DND-41 (cell line): ENCODE data around the gene FHAD1.
A peak's percentile ranks its signal among the peaks of the same experiment; 100 is the strongest.

Source experiments
- ATAC-seq: fragments of 200-7000 bp; cut with Tn5 transposase; 3 replicates; pipeline ENCODE4 v1.9.1; 2021; ENCODE audit warnings: low read depth; ENCODE audit not compliant: insufficient read depth
- DNase-seq: peaks from one replicate; pipeline ENCODE4 v3.0.0-alpha.2; 2020
- H2AFZ ChIP-seq: 2 replicates; pipeline ENCODE4 v1.6.0; 2012; ENCODE audit warnings: low read depth, low read length
- H3K27ac ChIP-seq: 2 replicates; pipeline ENCODE4 v1.5.1; 2012; ENCODE audit warnings: low read length, inconsistent platforms
- H3K27me3 ChIP-seq: fragments of 200-600 bp; sonication (generic); 2 replicates; pipeline ENCODE4 v1.6.0; 2012; ENCODE audit warnings: low read length, mild to moderate bottlenecking, inconsistent platforms; ENCODE audit not compliant: insufficient read depth, poor library complexity
- H3K36me3 ChIP-seq: 2 replicates; pipeline ENCODE4 v1.5.1; 2012; ENCODE audit warnings: low read length, inconsistent platforms; ENCODE audit not compliant: insufficient read depth
- H3K4me1 ChIP-seq: 2 replicates; pipeline ENCODE4 v1.5.1; 2012; ENCODE audit warnings: mild to moderate bottlenecking, low read length; ENCODE audit not compliant: insufficient read depth
- H3K4me2 ChIP-seq: 2 replicates; pipeline ENCODE4 v1.6.0; 2012; ENCODE audit warnings: mild to moderate bottlenecking, moderate library complexity, low read length, inconsistent platforms; ENCODE audit not compliant: insufficient read depth
- H3K4me3 ChIP-seq, 2 experiments: fragments of 200-600 bp in 1 of 2; shearing (Covaris generic) in 1 of 2; 2 replicates each; pipeline ENCODE4 v1.5.1; 2012 to 2016; ENCODE audit warnings: inconsistent platforms in 2 of 2, low read length in 2 of 2, mild to moderate bottlenecking in 2 of 2, low read depth in 1 of 2, moderate library complexity in 1 of 2
- H3K79me2 ChIP-seq: 2 replicates; pipeline ENCODE4 v1.6.0; 2012; ENCODE audit warnings: low read length, inconsistent platforms; ENCODE audit not compliant: insufficient read depth
- H3K9ac ChIP-seq: 2 replicates; pipeline ENCODE4 v1.6.0; 2012; ENCODE audit warnings: low read depth, mild to moderate bottlenecking, inconsistent platforms, low read length, moderate library complexity
- H3K9me3 ChIP-seq: 2 replicates; pipeline ENCODE4 v1.5.1; 2012; ENCODE audit warnings: low read length, moderate library complexity, mild to moderate bottlenecking, inconsistent platforms; ENCODE audit not compliant: insufficient read depth, severe bottlenecking
- H4K20me1 ChIP-seq: 2 replicates; pipeline ENCODE4 v1.6.0; 2012; ENCODE audit warnings: low read length; ENCODE audit not compliant: insufficient read depth
- EZH2 ChIP-seq: IDR thresholded peaks from 3 replicates; pipeline ENCODE4 v1.6.1; 2012; ENCODE audit warnings: borderline replicate concordance, low read depth, mild to moderate bottlenecking, moderate library complexity, low read length, inconsistent platforms; ENCODE audit not compliant: severe bottlenecking
- TF ChIP-seq, protein P1 (sequence below): IDR thresholded peaks from 2 replicates; pipeline ENCODE4 v1.5.1; 2012; ENCODE audit warnings: borderline replicate concordance, low read length, moderate library complexity, mild to moderate bottlenecking; ENCODE audit not compliant: poor library complexity, severe bottlenecking; ENCODE audit errors: extremely low read depth

Gene FHAD1

DNA sequence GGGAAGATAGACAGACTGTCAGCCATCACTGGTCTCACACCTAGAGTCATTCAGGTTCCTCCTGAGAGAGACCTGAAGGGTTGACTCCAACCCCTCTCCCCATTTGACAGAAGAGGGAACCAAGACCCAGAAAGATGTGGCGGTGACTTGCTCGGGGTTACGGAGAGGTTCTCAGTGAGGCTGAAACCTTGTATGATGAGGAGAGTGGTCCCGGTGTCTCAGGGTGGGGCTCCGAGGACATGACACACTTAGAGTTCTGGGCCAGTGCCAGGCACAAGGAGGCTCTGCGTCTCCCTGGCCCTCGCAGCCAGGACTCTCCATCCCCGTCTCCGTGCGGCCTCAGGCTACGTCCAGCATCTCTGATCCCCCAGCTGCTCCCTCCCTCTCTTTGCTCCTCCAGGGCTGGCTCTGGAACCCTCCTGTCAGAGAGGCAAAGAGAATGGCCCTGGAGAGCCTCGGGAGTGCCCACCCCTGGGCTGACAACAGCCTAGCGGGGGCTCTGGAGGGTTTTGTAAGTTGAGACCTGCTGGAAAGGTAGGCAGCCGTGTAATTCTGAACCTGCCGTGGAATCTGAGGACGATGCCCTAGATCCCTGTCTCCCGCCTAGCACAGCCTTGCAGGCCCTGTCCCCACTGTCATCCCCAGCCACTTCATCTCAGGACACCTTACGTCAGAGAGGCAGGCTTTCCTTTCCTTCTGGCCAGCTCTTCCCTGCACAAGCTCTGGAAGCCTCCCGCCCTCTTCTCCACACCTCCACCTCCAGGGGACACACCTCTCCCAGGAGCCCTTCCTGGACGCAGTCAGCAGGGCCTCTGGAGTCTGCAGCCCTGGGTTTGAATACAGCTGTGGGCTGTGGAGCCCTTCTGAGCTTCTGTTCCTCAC is 166.8 kb downstream of the FHAD1 start:
- no peak overlapping the region for H3K27ac ChIP-seq
- DNase-seq: no peak
- peaks cover 9% of the 10 kb centered on the region; the same call in 1 of the 2 replicates for H3K36me3 ChIP-seq
- H2AFZ ChIP-seq: no peak overlapping the region
- peaks cover 17% of the 10 kb centered on the region for H3K79me2 ChIP-seq
- H3K9ac ChIP-seq: no peak overlapping the region
- H3K4me2 ChIP-seq: no peak overlapping the region; the same call in 1 of the 2 replicates
- peaks cover 49% of the 10 kb centered on the region for H3K4me1 ChIP-seq
- H3K4me3 ChIP-seq: no peak overlapping the region
- no peaks in the 10 kb centered on the region for H3K9me3 ChIP-seq
- peaks cover 74% of the 10 kb centered on the region for H4K20me1 ChIP-seq
- no peak for TF ChIP-seq EZH2
- TF ChIP-seq, protein P1, sequence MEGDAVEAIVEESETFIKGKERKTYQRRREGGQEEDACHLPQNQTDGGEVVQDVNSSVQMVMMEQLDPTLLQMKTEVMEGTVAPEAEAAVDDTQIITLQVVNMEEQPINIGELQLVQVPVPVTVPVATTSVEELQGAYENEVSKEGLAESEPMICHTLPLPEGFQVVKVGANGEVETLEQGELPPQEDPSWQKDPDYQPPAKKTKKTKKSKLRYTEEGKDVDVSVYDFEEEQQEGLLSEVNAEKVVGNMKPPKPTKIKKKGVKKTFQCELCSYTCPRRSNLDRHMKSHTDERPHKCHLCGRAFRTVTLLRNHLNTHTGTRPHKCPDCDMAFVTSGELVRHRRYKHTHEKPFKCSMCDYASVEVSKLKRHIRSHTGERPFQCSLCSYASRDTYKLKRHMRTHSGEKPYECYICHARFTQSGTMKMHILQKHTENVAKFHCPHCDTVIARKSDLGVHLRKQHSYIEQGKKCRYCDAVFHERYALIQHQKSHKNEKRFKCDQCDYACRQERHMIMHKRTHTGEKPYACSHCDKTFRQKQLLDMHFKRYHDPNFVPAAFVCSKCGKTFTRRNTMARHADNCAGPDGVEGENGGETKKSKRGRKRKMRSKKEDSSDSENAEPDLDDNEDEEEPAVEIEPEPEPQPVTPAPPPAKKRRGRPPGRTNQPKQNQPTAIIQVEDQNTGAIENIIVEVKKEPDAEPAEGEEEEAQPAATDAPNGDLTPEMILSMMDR: no peak
- ATAC-seq: no peak
- peaks cover 5% of the 10 kb centered on the region for H3K27me3 ChIP-seq

GRCh38 chr1:15414445-15414983 is 167.5 kb downstream of the FHAD1 start:
- Histone ChIP-seq H3K4me3 (no peak overlapping the region), H3K27me3 (no peaks in the 10 kb centered on the region), H3K4me1 (peaks cover 43% of the 10 kb centered on the region), H3K27ac (no peak overlapping the region), H3K36me3 (peaks cover 9% of the 10 kb centered on the region; the same call in 1 of the 2 replicates), H2AFZ (no peak overlapping the region), H3K4me2 (no peak overlapping the region), H4K20me1 (peaks cover 77% of the 10 kb centered on the region), H3K79me2 (peaks cover 25% of the 10 kb centered on the region), H3K9me3 (no peaks in the 10 kb centered on the region), H3K9ac (no peak overlapping the region)
- DNase-seq (no peak), ATAC-seq (no peak)
- TF ChIP-seq, protein P1: no peak
- no peak for TF ChIP-seq EZH2

DNA sequence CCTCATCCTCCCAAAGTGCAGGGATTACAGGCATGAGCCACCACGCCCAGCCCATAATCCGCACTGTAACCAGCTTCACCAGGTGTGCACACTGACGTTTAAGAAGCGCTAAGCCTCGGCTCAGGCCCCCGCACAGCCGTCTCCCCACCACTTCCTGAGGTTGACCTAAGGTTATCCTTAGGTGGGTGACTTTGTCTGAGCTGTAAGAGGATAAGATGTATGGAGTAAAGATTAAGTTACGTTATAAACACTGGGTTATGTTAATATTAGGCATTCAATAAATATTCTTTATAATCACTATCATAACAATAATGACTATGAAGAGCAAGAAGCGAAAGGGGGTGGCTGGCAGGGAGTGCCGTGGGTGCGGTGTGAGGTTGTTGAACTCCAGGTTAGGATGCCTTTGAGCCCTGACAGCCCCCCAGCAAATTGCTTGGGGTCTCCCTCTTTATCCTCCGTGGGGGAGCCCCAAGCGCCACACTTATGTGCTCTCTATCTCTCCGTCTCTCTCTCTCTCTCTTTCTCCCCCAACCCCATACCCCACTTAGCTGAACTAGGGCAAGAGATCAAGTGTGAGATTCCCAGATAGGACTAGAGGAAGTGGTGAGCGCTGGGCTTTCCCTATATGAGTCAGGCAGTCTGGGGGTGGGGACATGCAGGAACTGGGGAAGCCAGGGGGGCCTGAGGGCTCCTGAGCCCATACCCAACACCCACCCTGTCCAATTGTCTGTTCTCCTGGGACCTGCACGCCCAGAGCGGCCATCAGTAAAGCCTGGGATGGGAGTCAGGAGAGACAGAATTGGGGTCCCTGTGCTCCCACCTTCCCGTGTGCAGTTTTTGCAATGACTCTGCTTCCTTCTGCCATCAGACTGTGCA is 170.3 kb downstream of the FHAD1 start:
- Histone ChIP-seq H3K4me1 (peaks cover 28% of the 10 kb centered on the region), H2AFZ (no peak overlapping the region), H4K20me1 (peaks cover 72% of the 10 kb centered on the region), H3K79me2 (peaks cover 20% of the 10 kb centered on the region), H3K9ac (no peak overlapping the region; the same call in 1 of the 2 replicates), H3K27ac (peak overlapping the region; percentile 53; the same call in 1 of the 2 replicates), H3K4me2 (peak overlapping the region; percentile 46), H3K36me3 (peaks cover 13% of the 10 kb centered on the region; the same call in 1 of the 2 replicates), H3K4me3 (peak overlapping the region in 1 of 2 experiments; percentile 44; a peak in 2 of 4 replicates), H3K9me3 (peaks cover 2% of the 10 kb centered on the region), H3K27me3 (no peaks in the 10 kb centered on the region)
- DNase-seq: peak; percentile 67
- no peak for TF ChIP-seq EZH2
- TF ChIP-seq, protein P1: no peak
- ATAC-seq: peak; percentile 82
